D721Med (cell line): Measurements from ENCODE around the gene TRAPPC5.

Experiments used
- DNase-seq: peaks from one replicate; pipeline ENCODE4 v3.0.0; 2011; ENCODE audit warnings: low spot score; ENCODE audit not compliant: insufficient read length
- FAIRE-seq: peaks from 2 replicates; lab custom pipeline; 2011; peaks lifted over from hg19 to GRCh38; lab: Jason Lieb, UNC
- TF ChIP-seq, protein P1 (sequence below): IDR thresholded peaks from 2 replicates; pipeline ENCODE4 v1.5.1; 2012; ENCODE audit warnings: mild to moderate bottlenecking, control low read depth; ENCODE audit not compliant: insufficient read depth; ENCODE audit errors: missing control alignments

Gene TRAPPC5

DNA sequence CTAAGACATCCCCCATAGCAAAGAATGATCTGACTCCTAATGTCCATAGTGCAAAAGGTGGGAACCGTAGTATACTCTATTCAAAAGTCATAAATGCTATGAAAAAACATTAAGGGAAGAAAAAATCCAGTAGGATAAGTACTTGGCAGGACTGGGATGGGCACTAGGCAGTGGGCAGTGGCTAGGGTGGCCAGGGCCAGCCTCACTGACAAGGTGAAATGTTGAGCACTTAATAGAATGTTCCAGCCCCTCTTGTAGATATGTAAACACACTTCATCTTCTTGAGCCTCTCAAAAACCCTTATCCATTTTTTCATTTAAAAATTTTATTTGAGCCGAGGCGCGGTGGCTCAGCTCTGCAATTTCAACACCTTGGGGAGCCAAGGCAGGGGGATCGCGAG is 52.7 kb downstream of the TRAPPC5 start:
- TF ChIP-seq, protein P1, sequence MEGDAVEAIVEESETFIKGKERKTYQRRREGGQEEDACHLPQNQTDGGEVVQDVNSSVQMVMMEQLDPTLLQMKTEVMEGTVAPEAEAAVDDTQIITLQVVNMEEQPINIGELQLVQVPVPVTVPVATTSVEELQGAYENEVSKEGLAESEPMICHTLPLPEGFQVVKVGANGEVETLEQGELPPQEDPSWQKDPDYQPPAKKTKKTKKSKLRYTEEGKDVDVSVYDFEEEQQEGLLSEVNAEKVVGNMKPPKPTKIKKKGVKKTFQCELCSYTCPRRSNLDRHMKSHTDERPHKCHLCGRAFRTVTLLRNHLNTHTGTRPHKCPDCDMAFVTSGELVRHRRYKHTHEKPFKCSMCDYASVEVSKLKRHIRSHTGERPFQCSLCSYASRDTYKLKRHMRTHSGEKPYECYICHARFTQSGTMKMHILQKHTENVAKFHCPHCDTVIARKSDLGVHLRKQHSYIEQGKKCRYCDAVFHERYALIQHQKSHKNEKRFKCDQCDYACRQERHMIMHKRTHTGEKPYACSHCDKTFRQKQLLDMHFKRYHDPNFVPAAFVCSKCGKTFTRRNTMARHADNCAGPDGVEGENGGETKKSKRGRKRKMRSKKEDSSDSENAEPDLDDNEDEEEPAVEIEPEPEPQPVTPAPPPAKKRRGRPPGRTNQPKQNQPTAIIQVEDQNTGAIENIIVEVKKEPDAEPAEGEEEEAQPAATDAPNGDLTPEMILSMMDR: no peak
- FAIRE-seq: no peak
- no peak for DNase-seq

DNA sequence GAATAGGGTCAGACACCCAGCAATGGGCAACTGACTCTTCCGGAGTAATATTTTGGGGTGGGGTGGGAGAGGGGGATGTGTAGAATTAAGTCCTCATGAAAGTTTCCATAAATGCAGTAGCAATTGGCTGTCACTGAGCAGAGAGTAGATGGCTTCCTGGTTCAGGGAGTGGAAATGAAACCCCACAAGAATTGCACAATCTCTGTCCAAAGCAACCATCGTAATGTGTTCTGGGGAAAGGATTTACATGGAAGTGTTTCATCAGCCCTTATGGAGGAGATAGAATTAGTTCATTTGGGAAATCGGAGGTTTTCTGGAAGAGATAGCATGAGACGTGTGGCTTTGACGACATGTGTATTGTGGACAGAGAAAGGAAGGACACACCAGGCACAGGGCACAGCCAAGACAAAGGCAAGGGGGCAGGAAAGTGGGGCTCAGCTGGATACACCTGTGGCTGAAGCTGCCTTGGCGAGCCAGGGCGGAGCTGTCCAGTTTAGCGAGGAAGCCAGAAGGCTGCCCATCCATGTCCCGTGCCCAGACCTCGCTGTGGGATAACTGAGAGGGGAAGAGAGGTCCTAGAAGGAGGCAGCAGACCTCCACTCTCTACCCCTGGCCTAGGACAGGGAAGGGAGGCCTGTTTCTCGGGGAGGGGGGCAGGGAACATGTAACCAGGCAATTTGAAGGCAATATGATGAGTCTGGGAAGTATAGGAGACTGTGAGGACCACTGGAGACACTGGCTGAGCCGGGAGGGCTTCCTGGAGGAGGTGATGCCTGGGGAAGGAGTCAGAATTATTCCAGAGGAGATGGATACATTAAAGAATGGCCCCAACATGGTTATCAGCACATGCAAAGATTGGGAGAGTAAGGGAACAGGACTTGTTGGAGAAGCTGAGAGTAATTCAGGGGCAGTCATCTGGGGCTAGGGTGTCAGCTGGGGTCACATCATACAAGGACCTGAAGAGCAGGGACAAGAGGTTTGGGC is 53.9 kb downstream of the TRAPPC5 start:
- FAIRE-seq: no peak
- no peak for DNase-seq
- TF ChIP-seq, protein P1: no peak

DNA sequence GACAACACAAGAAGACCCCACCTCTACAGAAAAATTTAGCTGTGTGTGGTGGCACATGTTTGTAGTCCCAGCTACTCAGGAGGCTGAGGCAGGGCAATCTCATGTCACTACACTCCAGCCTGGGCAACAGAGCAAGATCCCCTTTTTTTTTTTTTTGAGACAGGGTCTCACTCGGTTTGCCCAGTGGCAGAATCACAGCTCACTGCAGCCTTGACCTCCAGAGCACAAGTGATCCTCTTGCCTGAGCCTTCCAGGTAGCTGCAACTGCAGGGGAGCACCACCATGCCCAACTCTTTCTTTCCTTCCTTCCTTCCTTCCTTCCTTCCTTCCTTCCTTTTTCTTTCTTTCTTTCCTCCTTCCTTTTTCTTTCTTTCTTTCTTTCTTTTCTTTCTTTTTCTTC is 55.5 kb downstream of the TRAPPC5 start:
- TF ChIP-seq, protein P1: no peak
- FAIRE-seq (no peak), DNase-seq (no peak)

DNA sequence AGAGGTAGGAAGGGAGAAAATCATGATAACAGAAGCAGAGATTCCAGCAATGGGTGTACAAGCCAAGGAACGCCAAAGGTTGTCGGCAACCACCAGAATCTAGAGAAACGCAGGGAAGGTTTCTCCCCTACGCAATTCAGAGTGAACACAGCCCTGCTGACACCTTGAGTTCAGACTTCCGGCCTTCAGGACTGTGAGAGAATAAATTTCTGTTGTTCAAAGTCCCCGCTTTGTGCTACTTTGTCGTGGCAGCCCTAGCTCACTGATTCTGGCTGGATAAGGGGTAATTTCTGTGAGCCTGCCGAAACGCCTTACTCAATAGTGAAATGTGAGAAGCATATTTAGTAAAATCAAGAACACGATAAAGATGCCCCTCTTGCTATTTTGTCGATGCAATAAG is 56.6 kb downstream of the TRAPPC5 start:
- DNase-seq (no peak), FAIRE-seq (no peak)
- TF ChIP-seq, protein P1: no peak
